AG20443 (cell line): Measurements from ENCODE around the gene SLC22A16.
"Not testable (repeated sequence)": the region's sequence is repeated elsewhere in the genome, so short reads cannot be mapped to it uniquely, and the experiment has no call there.

Experiments used
- DNase-seq: peaks from one replicate; pipeline ENCODE4 v3.0.0; 2012; ENCODE audit warnings: low spot score, mixed read lengths

The SLC22A16 gene

GRCh38 chr6:110476046-110476849 is at the start of gene SLC22A16:
TSS of gene SLC22A16 (minus strand) at chr6:110476613. CDS start at chr6:110476574, 39 bp downstream.
- DNase-seq = peak; percentile 54

DNA sequence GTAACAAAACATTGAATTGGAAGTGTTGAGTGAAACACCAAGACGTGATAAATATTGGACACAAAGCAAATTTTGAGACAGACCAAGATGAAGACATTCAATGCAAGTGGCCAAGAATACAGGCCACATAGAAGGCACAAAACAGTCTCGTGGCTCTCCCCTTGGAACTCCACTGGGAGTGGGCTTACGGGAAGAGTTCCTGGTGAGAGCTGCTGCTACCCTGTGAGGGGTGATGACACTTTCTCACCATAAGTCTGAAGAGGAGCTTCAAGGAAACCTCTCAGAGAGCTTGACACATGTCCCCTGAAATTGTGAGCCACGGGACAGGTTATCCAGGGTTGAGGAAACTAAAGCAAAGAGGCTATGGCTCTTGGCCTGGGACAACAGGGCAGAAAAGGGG is 48.6 kb upstream of the SLC22A16 start:
- no peak for DNase-seq

GRCh38 chr6:110524305-110524704 is 47.9 kb upstream of the SLC22A16 start:
- DNase-seq = no peak

DNA sequence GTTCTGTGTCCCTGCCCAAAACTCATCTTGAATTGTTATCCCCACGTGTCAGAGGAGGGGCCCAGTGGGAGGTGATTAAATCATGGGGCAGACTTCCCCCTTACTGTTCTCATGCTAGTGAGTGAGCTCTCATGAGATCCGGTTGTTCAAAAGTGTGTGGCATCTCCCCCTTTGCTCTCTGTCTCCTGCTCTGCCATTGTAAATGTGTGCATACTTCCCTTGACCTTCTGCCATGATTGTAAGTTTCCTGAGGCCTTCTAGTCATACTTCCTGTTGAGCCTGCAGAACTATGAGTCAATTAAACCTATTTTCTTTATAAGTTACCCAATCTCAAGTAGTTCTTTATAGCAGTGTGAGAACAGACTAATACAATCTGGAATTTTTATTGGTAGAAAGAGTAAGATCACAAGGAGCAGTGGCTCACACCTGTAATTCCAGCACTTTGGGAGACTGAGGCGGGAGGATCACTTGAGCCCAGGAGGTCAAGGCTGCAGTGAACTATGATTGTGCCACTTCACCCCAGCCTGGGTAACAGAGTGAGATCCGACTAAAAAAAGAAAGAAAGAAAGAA is 47.1 kb upstream of the SLC22A16 start:
- DNase-seq = no peak

GRCh38 chr6:110522427-110522826 is 46.0 kb upstream of the SLC22A16 start:
- no peak for DNase-seq

DNA sequence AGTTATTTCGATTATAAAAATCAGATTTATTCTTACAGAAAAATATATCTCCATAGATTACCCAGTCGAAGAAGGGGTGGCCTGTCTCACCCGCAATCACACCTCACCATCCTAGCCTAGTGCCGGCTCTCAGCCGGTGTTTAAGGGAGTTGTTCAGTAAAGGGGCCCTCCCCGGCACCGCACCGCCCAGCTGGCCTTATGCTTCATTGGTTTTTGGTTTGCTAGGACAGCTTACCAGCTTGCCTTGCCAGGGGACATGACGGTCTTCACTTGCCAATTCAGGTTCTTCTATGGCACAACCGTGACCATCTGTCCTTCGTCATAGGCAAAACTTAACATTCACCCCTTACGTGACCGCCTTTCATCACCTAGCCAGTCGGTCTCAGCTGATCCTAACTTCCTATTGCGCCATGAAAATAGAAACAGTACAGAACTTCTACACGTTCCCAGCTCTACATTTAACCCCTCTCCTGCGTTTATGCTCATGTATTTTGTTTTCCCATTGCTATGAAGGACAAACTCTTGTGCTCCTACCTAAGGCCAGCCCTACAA is 44.7 kb upstream of the SLC22A16 start:
- DNase-seq = no peak

DNA sequence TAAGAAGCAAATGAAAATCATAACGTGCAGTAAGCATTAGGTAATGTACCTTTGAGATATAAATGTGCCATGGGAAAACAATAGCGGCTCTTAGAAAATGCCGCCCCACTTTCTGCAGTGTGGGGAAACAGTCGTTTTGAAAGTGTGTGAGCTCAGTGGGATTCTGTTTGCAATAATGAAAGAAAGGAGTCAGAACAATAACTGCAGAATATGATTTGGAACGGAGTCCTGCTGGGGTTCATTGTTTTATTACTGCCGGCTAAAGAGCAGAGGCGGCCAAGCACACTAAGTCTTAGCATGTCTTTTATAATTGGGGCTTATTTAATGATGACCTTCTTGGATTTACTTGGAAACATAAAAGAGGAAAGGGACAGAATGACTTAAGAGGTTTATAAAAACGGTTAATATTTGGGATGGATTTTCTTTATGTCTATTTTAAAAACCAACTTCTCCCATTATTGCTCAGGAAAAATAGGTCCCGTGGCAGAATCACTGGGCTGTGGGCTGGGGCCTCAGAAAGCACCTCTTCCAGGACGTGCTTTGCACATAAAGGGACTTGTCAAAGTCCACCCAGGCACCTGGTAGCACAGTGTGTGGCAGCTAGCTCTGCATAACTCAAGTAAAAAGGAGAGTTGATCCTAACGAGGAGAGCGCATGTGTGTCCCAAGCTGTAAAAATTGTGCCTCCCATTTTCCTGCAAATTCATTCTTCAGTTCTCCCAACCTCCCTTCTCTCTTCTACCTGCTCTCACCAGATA is 44.0 kb upstream of the SLC22A16 start:
- DNase-seq = no peak

GRCh38 chr6:110517601-110518281 is 41.3 kb upstream of the SLC22A16 start:
- DNase-seq = no peak

- no peak for DNase-seq
These were observed 40.6 kb upstream of the SLC22A16 start for GRCh38 chr6:110517034-110517433.

GRCh38 chr6:110514818-110515217 is 38.4 kb upstream of the SLC22A16 start:
- no peak for DNase-seq

- DNase-seq = no peak
These were observed 36.6 kb upstream of the SLC22A16 start for GRCh38 chr6:110512991-110513390.

DNA sequence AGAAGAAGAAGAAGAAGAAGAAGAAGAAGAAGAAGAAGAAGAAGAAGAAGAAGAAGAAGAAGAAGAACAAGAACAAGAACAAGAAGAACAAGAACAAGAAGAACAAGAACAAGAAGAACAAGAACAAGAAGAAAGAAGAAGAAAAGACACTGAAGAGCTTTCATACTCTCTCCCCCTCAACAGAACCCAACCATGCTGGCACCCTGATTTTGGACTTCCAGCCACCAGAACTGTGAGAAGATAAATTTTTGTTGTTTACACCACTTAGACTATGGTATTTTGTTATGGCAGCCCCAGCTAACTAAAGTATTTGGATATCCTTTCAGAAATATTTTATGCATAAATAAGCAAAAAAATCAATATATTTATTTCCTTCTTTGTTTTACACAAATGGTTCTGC is 36.1 kb upstream of the SLC22A16 start:
- DNase-seq = not testable (repeated sequence)

DNA sequence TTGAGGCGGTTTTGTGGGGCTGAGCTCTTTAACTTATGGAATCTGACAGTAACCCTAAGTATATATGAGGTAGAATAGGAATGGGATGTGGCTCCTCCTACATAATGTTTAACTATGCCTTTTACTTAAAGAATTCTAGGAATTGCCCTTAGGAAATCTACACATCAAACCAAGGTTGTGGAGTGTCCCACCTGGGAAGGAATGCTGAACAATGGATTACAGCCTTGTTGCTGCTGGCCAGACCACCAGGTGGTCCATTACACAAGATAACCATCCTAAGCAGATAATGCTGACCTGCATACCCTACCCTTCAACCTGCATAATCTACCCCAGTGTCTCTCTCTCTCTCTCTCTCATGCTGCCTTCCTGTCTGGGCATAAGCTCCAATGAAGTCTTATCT is 35.0 kb upstream of the SLC22A16 start:
- no peak for DNase-seq

GRCh38 chr6:110509617-110510241 is 33.3 kb upstream of the SLC22A16 start:
- DNase-seq = no peak

DNA sequence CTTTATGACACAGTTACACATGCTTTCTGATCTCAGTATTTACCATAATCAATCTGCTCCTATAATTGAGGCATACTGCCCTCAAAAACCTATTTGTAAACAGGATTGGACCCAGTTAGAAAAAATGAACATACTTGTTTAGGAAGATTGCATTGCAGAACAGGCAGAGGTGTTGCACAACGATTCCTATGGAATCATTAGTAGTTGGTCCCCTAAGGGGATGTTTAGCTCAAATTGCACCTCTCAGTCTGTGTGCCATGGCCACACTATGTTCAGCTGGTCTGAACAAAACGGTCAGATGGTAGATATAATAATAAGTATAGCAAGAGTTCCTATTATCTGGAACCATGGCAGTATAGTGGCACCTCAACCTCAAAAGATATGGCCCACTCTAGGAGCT is 28.5 kb upstream of the SLC22A16 start:
- DNase-seq = not testable (repeated sequence)

- no peak for DNase-seq
These were observed 19.5 kb upstream of the SLC22A16 start for GRCh38 chr6:110495949-110496348.

GRCh38 chr6:110493253-110493800 is 16.9 kb upstream of the SLC22A16 start:
- DNase-seq = no peak

DNA sequence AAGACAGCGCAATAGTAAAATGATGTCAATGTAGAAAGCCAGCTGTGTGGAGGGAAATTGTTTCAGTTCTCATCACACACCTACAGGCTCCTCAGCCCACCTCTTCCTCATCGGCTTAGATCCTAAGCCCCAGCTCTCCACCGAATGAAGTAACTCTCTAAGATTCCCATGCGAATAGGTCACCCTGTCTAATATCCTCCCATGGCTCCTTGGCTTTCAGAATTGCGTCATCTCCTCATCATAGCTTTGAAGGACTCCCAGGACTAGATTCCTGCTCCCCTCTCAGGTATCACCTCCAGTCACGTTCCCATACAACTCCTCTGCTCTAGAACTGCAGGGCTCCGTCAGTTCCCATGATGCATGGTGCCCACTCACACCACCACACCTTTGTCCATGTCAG is 16.2 kb upstream of the SLC22A16 start:
- no peak for DNase-seq

GRCh38 chr6:110491644-110492317 is 15.4 kb upstream of the SLC22A16 start:
- DNase-seq = no peak

DNA sequence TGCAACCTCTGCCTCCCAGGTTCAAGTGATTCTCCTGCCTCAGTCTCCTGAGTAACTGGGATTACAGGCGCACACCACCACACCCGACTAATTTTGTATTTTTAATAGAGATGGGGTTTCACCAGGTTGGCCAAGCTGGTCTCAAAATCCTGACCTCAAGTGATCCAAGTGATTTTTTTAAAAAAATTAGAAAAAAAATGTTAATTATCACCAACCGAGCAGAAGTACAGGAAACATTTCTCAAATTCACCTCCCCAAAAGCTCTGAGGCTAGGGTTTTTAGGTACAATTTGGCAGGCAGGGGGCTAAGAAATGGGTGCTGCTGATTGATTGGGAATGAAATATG is 14.9 kb upstream of the SLC22A16 start:
- DNase-seq = no peak

DNA sequence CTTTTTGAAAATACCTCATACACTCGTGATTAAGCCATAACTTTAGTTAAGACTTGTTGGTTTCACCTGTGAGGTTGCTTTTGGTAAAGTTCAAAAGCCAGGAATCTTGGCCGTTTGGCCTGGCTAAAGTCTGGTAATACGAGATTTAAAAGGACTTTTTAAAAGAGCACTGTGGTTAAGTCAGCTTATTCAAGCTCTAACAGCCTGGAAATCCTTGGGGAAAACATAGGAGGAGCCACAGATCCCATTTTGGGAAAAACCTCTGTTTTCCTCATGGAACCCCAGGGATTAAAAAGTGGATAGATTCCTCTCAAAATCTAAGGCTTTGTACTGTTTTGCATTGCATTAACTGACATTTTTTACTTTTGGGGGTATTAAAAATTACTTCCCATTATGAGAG is 13.7 kb upstream of the SLC22A16 start:
- no peak for DNase-seq
